DMS114 treated with DMSO at 0.1 percent for 48 hours (cell line): ENCODE data around the gene RANBP17.

Source experiments
- DNase-seq: peaks from one replicate; lab custom pipeline; 2025; ENCODE audit not compliant: unreplicated experiment; lab: John Stamatoyannopoulos, UW

RANBP17 gene

DNA sequence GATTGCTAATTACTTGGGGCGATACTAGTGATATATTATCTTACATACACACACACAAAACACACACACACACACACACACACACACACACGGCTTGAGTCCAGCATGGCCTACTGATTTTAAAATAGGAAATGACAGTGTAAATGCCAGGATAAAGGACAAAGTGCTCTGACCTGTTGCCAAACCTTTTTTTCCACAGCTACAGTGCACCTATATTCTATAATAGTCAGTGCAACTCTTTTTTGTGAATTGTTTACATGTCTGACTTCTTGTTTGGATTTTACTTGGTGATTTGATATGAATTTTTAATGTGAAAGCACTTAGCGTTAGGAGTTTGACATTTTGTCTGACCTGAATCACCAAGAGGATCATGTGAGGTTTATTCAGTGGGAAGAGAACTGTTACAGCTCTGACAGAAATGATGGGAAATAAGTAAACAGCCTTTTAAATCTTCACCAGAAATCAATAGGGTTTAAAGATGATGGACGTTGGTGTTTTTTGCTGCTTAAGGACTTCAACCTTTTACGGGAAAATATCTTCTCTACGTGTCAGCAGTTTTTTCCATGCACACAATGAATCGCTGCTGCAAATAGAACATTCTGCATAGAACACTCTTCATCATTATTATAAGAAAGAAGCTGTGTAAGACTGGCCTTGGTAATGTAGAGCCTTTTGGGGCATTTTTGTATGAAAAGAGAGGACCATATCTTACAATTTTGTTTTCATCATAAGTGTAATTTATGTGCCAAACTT is 218.5 kb downstream of the RANBP17 start:
- no peak for DNase-seq

DNA sequence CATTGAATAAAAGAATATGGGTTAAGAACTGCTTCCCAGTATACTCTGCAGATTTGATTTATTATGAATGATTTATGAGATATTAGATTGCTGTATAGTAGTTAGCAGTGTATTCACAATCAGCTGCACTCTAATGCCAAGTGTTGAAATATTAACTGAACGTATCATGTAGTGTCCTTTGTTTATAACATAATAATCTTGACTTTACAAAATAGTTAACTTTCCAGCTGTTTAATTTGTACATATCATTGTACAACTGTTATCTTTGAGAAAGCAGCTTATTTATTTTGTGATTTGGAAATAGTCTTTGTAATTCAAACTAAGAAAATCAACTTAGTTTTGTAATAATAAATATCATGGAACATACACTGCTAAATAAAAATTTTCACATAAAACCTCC is 219.5 kb downstream of the RANBP17 start:
- no peak for DNase-seq

DNA sequence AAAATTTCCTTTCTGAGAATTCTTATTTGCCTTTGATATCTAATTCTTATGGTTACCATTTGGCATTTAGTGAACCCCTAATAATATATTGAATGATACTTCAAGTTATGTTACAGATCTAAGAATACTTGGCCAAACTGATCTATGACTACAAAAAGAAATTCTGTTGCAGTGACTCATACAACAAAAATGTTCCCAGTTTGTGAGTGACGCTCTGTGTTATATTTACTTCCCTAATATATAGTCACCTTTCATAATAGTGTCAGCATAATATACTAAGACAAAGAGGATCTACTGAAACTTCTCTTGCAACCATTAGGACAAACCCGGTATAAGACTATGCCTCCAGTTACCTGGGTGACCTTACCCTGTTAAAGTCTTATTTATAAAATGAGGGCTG is 230.4 kb downstream of the RANBP17 start:
- DNase-seq, result no peak

DNA sequence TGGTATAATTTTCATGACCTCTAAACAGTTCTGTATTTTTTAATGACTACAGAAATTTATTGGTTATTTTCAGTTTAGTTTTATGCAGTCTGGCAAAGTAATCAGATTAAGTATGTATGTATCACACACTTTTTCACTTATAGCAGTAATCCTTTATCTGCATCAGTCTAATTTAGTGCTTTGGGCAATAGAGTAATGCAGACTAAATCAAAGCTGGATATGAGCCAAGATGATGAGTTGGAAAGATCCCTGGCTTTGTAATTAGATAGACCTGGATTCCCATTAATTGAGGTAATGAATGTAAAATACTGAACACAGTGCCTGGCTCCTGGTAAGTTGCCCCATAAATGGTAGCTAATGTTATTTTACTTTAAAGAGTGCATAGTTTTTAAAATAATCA is 231.8 kb downstream of the RANBP17 start:
- DNase-seq, result no peak

DNA sequence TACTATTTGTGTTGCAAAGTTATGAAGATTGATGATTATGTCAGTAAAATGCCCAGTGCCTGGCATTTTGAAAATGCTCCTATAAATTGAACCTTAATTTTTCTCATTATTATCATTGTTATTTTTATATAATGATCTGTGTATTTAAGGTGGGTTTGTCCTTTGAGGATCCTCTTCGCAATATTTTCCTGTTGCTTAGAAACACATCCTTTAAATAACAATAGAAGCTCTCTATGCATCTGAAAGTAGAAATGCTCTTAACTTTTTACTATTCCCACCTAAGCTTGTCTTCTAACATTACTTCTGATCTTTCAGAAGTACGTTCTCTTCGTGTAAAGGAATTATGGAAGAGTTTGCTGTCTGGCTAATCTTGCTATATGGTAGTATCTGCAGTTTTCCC is 232.5 kb downstream of the RANBP17 start:
- no peak for DNase-seq

DNA sequence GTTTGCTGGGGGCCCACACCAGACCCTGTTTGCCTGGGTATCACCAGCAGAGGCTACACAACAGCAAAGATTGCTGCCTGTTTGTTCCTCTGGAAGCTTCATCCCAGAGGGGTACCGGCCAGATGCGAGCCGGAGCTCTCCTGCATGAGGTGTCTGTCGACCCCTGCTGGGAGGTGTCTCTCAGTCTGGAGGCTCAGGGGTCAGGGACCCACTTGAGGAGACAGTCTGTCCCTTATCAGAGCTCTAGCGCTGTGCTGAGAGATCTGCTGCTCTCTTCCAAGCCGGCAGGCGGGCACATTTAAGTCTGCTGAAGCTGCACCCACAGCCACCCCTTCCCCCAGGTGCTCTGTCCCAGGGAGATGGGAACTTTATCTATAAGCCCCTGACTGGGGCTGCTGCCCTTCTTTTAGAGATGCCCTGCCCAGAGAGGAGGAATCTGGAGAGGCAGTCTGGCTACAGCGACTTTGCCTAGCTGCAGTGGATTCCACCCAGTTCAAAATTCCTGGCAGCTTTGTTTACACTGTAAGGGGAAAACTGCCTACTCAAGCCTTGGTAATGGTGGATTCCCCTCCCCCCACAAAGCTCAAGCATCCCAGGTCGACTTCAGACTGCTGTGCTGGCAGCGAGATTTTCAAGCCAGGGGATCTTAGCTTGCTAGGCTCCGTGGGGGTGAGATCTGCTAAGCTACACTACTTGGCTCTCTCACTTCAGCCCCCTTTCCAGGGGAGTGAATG is 241.2 kb downstream of the RANBP17 start:
- DNase-seq, result no peak

DNA sequence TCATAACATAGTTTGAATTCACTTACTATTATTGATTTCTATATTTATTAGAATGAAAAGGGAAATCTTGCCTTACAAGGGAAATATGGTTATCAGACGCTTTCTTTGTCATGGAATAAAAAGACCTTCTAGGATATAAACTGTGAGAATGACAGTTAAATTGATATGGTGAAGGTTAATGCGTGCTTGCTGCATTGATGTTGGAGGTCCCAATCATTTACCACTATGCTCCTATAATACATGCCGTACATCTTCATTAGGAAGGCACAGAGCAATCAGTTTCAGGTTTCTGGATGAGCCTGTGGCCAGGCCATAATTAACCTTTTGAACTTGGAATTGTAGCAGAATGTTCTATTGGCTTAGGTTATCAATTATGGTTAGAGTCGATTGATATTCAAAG is 245.9 kb downstream of the RANBP17 start:
- no peak for DNase-seq

DNA sequence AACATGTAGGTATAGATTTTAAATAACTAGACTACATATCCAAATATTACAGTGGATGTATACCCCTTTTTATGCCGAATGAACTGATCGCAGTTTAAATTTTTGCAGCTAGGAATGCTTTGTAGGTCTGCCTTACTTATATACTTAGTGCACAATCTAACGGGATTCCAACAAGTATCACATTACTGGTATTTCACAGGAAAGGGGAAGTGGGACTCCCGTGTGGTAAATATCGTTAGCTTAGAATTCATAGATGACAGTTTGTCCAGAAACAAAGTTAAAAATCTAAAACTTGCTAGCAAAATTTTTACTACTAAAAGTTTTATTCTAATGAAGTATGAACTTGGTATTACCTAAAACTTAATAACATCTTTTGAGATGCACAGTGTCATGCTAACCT is 253.7 kb downstream of the RANBP17 start:
- no peak for DNase-seq

DNA sequence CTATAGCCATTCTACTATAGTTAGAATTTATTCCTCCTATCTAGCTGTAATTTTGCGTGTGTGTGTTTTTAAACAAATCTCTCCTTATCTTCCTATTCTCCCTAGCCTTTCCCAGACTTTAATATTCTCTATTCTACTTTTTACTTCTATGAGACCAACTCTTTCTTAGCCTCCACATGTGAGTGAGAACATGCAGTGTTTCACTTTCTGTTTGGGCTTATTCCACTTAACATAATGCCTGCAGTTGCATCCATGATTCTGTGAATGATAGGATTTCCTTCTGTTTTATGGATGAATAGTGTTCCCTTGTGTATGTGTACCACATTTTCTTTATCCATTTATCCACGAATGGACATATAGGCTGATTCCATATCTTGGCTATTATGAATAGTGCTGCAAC is 254.9 kb downstream of the RANBP17 start:
- DNase-seq, result no peak

DNA sequence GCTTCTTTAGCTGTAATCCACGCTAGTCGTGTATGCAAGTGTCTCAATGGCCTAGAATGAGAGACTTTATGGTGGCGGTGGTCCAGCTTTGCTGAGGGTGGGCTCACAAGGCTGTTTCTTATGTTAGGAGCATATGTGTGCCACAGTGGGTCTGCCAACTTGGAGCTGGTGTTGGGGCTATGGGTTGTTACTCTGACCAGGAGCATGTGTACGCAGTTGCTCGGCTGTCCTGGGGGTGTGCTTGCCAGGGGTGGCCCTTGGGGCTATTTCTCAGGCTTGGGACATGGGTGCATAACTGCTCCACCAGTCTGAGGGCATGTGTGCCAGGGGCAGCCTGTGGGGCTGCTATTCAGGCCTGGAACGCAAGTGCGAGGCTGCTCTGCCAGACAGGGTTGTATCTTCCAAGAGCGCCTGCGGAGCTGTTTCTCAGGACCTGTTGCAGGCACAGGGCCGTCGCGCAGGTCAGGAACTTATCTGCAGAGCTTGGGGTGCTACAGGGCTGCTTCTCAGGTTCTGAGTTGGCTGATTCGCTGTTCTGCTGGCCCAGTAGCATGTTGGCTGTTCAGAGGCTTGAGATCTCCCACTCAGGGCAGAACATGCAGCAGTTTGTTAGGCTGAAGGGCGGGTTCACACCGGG is 259.3 kb downstream of the RANBP17 start:
- DNase-seq, result no peak

DNA sequence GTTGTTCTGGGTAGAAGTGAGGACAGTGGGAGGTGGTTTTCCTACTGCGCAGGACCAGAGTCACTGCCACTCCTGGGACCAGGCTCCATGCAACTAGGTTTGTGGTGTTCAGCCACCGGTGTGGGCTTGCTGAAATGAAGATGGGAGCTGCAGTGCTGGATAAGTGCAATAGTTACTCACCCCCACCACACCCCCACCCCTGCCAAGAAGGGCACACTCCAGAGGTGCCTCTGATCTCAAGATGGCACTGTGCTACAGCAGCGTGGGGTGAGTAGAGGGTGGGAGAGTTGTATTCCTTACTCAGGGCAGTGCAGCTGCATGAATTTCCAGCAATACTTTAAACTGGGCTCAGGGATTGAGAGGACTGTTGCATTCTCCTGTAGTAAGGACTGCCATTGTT is 259.8 kb downstream of the RANBP17 start:
- DNase-seq, result no peak

DNA sequence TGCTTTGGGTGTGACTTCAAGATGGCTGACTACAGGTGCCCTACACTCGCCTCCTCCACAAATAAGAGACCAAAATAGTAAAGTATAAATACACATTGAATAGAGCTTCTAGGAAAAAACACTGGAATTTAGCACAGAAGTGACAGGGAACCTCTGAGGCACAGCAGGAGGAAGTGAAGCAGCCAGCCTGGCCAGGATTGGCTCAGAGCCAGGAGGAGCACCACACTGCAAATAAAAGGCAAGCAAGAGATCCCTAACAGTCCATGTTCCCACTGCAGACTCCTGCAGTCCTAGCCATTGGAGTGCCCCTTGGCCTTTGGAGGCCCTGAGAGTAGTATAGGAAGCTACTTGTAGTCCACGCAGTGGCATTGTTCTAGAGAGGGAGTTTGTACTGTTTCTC is 260.6 kb downstream of the RANBP17 start:
- DNase-seq, result no peak

DNA sequence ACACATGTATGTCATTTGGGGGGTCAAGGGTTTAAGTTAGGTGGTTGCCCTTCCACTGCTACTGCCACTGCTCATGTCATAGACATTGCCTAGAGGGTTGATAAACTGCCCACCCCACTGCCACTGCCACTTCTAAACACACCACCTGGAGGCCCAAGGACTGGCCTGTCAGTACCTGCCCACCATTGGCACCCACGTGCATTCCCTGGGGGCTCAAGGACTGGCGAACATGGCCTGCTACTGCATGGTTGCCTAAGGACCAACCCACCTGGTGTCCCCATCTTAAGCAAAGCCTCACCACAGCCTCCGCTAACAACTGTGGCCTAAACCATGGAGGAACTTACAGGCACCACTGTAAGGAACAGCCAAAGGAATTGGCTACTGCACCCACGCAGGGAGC is 261.6 kb downstream of the RANBP17 start:
- no peak for DNase-seq

DNA sequence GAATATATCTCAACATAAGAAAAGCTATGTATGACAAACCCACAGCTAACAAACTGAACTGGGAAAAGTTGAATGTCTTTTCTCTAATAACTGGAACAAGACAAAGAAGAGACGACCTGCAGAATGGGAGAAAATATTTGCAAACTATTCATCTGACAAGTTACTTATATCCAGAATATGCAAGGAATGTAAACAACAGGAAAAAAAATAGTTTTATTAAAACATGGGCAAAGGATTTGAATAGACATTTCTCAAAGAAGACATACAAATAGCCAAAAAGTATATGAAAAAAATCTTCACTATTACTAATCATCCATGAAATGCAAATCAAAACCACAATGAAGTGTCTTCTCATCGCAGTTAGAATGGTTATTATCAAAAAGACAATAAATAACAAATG is 265.5 kb downstream of the RANBP17 start:
- DNase-seq, result no peak

DNA sequence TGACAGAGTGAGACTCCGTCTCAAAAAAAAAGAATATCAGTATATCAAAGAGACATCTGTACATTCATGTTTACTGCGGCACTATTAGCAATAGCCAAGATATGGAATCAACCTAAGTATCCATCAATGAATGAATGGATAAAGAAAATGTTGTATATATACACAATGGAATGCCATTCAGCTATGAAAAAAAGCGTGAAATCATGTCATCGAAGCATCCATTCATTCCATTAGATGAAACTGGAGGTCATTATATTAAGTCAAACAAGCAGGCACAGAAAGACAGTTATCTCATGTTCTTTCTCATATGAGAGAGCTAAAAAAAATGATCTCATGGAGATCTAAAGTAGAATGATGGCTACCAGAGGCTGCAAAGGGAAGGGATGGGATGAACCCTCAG is 266.3 kb downstream of the RANBP17 start:
- no peak for DNase-seq

DNA sequence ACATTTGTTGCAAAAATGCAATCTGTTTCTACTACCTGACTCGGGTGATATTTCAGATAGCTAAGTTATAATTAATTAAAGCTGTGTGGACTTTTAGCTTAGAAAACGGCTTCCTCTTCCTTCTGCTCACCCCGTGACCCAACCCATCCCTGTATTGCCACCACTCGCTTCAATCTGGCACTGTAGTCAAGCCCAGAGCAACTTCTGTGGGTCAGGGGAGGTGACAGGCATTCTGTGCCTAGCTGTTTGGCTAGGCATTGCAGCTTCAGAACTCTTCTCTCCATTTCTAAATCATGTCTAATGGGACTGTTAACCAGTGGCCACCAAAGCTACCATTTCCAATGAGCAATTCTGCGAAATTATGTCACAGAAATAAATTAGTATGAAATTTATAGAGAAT is 267.5 kb downstream of the RANBP17 start:
- DNase-seq, result no peak

DNA sequence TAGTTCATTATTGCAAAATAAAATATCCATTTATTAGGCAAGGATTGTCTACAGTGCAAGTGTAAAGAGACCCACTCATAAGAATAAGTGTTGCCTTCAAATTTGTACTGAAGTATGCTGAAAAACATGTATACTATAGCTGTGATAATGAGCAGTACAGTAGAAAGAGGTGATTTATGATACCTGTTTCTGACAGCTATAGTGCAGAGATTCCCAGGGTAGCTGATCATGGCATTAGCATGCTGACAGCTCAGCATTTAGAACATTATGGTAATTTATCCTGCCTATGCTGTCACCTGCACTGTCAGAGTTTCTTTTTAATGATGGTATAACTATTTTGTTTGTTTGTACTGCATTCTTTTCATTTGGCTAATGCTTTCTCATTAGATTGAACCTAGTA is 269.7 kb downstream of the RANBP17 start:
- no peak for DNase-seq

DNA sequence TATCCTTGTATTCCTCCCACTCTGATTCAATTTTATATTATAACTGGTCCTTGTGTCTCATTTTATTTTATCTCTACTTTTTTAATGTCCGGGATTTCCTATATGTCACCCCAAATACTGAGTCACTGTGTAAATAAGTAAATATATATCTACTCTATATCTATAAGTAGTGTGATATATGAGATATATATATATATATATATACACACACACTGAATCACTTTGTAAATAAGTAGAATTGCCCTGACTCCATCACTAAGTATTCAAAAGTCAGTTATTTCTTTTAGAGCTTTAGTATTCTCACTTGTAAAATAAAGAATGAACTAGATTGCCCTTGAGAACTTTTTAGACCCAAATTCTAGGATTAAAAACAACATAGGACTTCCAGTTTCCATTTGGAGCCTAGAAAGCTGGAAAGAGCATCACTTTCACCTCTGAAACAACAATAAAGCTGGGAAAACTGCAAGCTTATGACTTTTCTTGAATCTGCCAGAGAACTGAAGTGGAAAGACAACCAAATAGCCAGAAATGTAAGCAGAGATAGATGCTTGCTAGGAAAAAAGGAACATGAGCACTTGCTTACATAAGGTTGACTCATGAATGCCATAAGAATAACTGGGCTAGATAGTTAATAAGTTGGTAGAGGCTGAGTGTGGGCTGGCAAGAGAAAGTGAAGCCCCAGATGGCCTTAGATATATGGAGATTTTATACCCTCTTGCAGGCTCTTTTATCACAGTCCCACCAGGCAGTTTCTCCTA is 276.1 kb downstream of the RANBP17 start:
- DNase-seq, result no peak

DNA sequence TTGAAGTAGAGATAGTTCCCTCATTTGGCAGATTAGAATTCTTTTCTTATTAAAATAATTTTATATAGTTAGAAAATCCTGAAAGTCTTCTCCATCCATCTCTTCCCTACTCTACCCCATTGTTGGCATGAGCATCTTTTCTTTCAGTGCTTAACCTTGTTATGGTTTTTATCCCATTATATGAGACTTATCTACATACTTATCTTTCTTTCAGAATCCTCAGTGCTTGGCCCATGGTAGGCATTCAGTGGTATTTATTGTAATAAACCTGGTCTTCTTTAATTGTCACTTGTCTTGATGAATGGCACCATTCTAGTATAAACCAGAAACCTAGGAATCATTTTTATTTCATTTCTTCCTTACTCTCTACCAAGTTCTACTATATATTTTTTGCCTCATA is 277.4 kb downstream of the RANBP17 start:
- DNase-seq, result no peak

DNA sequence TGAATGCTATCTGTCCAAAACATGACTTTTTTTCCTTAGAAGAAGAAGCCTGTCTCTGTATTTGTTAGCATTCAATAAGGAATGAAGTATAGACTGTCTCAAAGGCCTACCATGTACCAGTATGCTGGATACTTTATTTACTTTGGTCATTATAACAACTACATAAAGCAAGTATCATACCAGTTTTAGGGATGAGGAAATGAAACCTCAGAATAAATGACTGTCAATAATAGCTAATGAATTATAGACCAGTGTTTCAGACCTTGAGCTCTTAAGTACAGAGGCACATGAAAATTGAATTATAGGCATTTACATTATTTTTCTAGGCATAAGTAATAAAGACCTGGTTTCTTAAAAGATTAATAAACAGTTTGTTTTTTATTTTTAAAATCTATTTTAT is 280.8 kb downstream of the RANBP17 start:
- no peak for DNase-seq

DNA sequence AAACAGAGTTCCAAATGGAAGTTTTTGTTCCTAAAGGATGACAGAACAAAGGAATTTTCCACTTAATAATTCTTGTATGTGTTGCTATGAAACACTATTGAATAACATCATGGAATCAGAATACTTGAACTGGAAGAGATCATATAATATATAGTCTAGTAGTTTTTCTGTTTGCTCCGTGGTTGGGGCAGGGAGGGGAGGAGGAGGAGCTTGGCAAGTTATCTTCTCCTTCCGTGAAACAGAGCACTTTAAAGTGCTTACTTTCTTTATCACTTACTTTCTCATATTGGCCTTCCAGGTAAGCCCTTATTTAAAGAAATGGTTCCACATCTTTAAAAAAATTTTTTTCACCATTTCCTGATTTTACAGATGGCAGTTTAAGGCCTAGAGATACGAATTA is 281.4 kb downstream of the RANBP17 start:
- DNase-seq, result no peak

DNA sequence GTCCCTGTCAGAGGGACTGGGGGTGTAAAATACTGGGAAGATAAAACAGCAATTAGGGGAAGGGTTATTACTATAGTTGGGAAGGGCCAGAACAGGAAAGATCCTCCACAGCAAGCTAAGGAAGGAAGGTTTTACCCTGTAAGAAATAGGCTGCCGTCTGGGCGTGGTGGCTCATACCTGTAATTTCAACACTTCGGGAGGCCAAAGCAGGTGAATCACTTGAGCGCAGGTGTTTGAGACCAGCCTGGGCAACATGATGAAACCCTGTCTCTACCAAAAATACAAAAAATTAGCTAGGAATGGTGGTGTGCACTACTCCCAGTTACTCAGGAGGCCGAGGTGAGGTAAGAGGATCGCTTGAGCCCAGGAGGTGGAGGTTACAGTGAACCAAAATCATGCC is 282.1 kb downstream of the RANBP17 start:
- DNase-seq, result no peak
